Upper lobe of left lung (tissue), 6 donors: ENCODE data around the gene CX3CR1. TPM values are rescaled to one million over a fixed set of nuclear protein-coding genes. Genes with fewer than 3 reads are reported as not detected.

Source experiments
- ATAC-seq, 2 donors: fragments of 200-7000 bp; cut with Tn5 transposase; one replicate each; pipeline ENCODE4 v1.9.1; 2022; ENCODE audit warnings: mild to moderate bottlenecking in 2 of 2, moderate library complexity in 2 of 2; ENCODE audit not compliant: low FRiP score in 2 of 2
- DNase-seq, 2 donors: peaks; one replicate each; pipeline ENCODE4 v3.0.0-alpha.2; 2019 to 2020
- H3K27ac ChIP-seq, 4 donors: fragments of 200-600 bp; sonication (generic); one replicate each; pipeline ENCODE4 v1.5.1; 2016 to 2019
- H3K27me3 ChIP-seq, 4 donors: fragments of 200-600 bp; sonication (generic); one replicate each; pipeline ENCODE4 v1.5.1; 2017 to 2019
- H3K36me3 ChIP-seq, 4 donors: fragments of 200-600 bp; sonication (generic); one replicate each; pipeline ENCODE4 v1.5.1; 2016 to 2019
- H3K4me1 ChIP-seq, 4 donors: fragments of 200-600 bp; sonication (generic); one replicate each; pipeline ENCODE4 v1.5.1; 2018 to 2019
- H3K4me3 ChIP-seq, 4 donors: fragments of 200-600 bp; sonication (generic); one replicate each; pipeline ENCODE4 v1.5.1; 2017 to 2019; ENCODE audit warnings: mild to moderate bottlenecking in 2 of 4, moderate library complexity in 1 of 4
- H3K9me3 ChIP-seq, 4 donors: fragments of 200-600 bp; sonication (generic); one replicate each; pipeline ENCODE4 v1.5.1; 2018 to 2019
- EP300 ChIP-seq, 4 donors: sonication (generic); formaldehyde crosslinking; IDR thresholded peaks; one replicate each; pipeline ENCODE4 v1.5.1; 2017; ENCODE audit warnings: antibody characterized with exemption in 4 of 4, control low read depth in 2 of 4
- POLR2A ChIP-seq, 4 donors: fragments of 450-650 bp; IDR thresholded peaks; one replicate each; pipeline ENCODE4 v1.5.1; 2016 to 2017; ENCODE audit warnings: antibody characterized with exemption in 4 of 4, mild to moderate bottlenecking in 2 of 4
- POLR2AphosphoS5 ChIP-seq, 2 donors: sonication (generic); formaldehyde crosslinking; IDR thresholded peaks; one replicate each; pipeline ENCODE4 v1.5.1; 2017; ENCODE audit warnings: antibody characterized with exemption in 2 of 2
- WGBS, 2 donors: methylation state at CpG; one replicate each; pipeline ENCODE4 v1.1.5; 2017 to 2018; 5-methylcytosine and 5-hydroxymethylcytosine counted together
- total RNA-seq, 6 donors: library from RNA; depleted of rRNA in 4 of 6; stranded (reverse); fragments of >200 nt in 4 of 6; gene quantifications; one replicate each; pipeline versions ENCODE4 v1.1.0 to v1.2.1, GENCODE V29; 2016 to 2021
- TF ChIP-seq, protein P1 (sequence below), 6 experiments: fragments of 450-650 bp in 4 of 6; fragments of 200-600 bp in 2 of 6; sonication (generic) in 2 of 6; IDR thresholded peaks; one replicate each; pipeline ENCODE4 v1.5.1; 2016 to 2019; ENCODE audit warnings: antibody characterized with exemption in 6 of 6
- donor health status: DM: no; HTN: no; CAD: no; lungs with moderate emphysema.
- donor health status: DM: no; HTN: yes; CAD: no; lungs with severe emphysema.

CX3CR1 gene
- total RNA-seq, 6 donors from 2014 or later: 0.59 to 15.3 (median 2.5) TPM

DNA sequence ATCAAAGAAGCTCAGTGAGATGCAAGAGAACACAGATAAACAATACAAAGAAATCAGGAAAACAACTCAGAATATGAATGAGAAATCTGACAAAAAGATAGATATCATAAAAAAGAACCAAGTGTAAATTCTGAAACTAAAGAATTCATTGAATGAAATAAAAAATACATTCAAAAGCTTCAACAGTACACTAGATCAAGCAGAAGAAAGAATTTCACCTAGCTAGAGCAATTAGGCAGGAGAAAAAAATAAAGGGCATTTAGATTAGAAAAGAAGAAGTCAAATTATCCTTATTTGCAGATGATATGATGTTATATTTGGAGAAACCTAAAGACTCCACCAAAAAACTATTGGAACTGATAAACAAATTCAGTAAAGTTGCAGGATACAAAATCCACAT is 19.4 kb upstream of the CX3CR1 start:
- TF ChIP-seq, protein P1, sequence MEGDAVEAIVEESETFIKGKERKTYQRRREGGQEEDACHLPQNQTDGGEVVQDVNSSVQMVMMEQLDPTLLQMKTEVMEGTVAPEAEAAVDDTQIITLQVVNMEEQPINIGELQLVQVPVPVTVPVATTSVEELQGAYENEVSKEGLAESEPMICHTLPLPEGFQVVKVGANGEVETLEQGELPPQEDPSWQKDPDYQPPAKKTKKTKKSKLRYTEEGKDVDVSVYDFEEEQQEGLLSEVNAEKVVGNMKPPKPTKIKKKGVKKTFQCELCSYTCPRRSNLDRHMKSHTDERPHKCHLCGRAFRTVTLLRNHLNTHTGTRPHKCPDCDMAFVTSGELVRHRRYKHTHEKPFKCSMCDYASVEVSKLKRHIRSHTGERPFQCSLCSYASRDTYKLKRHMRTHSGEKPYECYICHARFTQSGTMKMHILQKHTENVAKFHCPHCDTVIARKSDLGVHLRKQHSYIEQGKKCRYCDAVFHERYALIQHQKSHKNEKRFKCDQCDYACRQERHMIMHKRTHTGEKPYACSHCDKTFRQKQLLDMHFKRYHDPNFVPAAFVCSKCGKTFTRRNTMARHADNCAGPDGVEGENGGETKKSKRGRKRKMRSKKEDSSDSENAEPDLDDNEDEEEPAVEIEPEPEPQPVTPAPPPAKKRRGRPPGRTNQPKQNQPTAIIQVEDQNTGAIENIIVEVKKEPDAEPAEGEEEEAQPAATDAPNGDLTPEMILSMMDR (IDR thresholded peaks at IDR 0.05): no peak
- TF ChIP-seq POLR2AphosphoS5 (IDR thresholded peaks at IDR 0.05) (no peak), POLR2A (IDR thresholded peaks at IDR 0.05) (no peak), EP300 (IDR thresholded peaks at IDR 0.05) (no peak)
- no peak for DNase-seq
- Histone ChIP-seq H3K27ac (no peak overlapping the region), H3K27me3 (no peaks in the 10 kb centered on the region), H3K4me3 (no peak overlapping the region), H3K9me3 (peaks cover 6 to 19% (median 13%) of the 10 kb centered on the region in 4 donors), H3K4me1 (no peaks in the 10 kb centered on the region), H3K36me3 (no peaks in the 10 kb centered on the region)
- no peak for ATAC-seq

DNA sequence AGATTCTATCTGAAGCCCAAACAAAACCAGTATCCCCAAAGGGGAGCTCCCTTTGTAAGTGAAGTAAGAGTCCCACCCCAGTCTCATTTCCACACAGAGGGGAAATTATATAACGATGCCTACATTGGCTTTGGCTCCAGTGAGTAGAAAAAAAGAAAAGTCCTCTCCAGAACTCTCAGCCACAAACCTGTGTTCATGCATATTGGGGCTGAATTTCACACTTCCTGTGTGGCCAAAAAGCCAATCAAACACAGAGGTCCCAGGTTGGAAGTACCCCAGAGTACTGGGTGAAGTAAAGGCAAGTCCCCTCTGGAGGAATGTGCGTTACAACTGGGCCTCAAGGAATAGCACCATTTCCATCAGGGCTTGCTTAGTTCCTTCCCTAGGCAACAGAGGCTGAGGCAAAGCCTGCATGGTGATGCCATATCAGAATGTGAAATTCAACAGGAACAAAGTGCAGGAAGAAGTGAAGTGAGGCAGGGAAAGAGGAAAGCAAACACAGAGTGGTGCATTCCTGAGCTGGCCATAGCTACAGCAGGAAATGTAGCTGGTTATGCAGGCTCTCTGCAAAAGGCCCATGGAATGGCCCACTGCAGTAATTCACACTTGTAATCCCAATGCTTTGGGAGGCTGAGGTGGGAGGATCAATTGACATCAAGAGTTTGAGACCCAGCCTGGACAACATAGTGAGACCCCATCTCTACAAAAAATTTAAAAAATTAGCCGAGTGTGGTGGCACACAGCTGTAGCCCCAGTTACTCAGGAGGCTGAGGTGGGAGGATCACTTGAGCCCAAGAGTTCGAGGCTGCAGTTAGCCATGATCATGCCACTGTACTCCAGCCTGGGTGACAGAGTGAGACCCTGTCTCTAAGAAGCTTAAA is 16.6 kb upstream of the CX3CR1 start:
- 77 to 78% methylated on average over 4 of the region's 4 CpGs for WGBS, 2 donors
- no peak overlapping the region for H3K4me3 ChIP-seq
- H3K27me3 ChIP-seq: no peaks in the 10 kb centered on the region
- H3K27ac ChIP-seq: no peak overlapping the region
- DNase-seq (no peak), ATAC-seq (no peak)
- H3K4me1 ChIP-seq: no peaks in the 10 kb centered on the region
- TF ChIP-seq, protein P1 (IDR thresholded peaks at IDR 0.05): no peak
- TF ChIP-seq POLR2AphosphoS5 (IDR thresholded peaks at IDR 0.05): no peak
- no peak for TF ChIP-seq EP300 (IDR thresholded peaks at IDR 0.05)
- TF ChIP-seq POLR2A (IDR thresholded peaks at IDR 0.05): no peak
- H3K36me3 ChIP-seq: no peaks in the 10 kb centered on the region
- peaks cover 6 to 12% (median 9%) of the 10 kb centered on the region in 4 donors for H3K9me3 ChIP-seq

DNA sequence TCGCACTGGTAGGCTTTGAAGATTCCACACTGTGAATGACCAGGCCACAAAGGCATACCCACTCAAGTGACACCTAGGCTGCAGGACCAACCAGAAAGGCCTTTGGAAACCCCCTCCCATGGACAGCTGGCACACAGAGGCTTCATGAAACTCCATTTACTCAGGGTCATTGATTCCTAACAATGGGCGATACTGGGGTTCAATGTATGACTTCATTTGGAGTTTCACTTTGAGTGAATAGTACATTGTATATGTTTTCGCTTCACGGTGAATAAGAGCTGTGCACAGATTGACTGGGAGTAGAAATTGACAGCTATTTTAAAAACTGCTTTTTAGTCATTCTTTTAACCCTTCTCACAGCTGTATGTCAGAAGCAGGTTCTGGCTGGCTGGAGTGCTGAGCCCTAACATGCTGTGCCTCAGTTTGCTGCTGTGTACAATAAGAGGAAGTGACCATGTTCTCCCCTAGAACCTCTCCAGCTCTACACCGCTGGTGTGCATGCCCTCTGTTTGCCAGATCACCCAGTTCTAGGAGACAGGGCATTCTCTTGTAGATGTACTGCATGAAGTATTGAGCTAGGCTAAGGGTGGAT is 15.4 kb upstream of the CX3CR1 start:
- no peak for TF ChIP-seq POLR2A (IDR thresholded peaks at IDR 0.05)
- TF ChIP-seq EP300 (IDR thresholded peaks at IDR 0.05): no peak
- no peak for TF ChIP-seq POLR2AphosphoS5 (IDR thresholded peaks at IDR 0.05)
- TF ChIP-seq, protein P1 (IDR thresholded peaks at IDR 0.05): no peak
- Histone ChIP-seq H3K4me1 (peaks cover 0 to 6% (median 2%) of the 10 kb centered on the region in 4 donors), H3K9me3 (peaks cover 6 to 12% (median 9%) of the 10 kb centered on the region in 4 donors), H3K27ac (no peak overlapping the region), H3K4me3 (no peak overlapping the region), H3K27me3 (no peaks in the 10 kb centered on the region), H3K36me3 (no peaks in the 10 kb centered on the region)
- ATAC-seq: no peak
- DNase-seq: no peak
- 79 to 84% methylated on average over 5 of the region's 5 CpGs for WGBS, 2 donors

DNA sequence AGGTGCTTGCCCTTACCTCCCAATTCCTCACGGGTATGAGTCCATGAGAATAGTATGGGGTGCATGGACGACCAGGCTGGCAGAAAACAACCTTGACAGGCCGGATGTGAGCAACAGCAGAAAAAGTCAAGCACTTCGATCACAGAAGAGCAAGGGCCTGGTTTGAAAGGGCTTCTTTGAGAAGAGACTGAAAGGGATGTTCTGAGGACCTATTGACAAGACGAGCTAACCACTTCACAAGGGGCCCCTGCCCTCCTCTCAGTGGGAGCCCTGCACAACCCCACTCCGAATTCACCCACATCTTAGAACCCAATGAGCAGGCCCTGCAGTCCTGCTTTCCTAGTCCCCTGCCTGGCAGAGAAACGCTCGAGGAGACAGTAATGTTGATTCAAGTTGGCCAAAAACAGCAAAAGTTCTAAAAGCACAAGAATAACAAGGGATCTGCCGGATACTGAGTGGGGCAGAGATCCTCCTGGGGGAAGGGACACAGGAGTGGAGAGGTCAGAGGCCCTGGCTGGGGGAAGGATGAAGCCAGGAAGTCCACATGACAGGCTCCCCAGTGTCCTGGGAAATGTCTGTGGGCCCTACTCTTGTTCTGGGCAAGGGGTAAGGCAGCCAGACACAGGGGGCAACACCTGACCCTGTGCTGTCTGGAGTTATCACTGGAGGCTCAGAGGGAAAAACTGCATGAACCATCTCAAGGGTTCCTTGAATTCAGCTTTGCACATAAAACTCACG is 14.8 kb upstream of the CX3CR1 start:
- no peak for ATAC-seq
- TF ChIP-seq POLR2A (IDR thresholded peaks at IDR 0.05) (no peak), EP300 (IDR thresholded peaks at IDR 0.05) (no peak), POLR2AphosphoS5 (IDR thresholded peaks at IDR 0.05) (no peak)
- TF ChIP-seq, protein P1 (IDR thresholded peaks at IDR 0.05): no peak
- Histone ChIP-seq H3K27me3 (no peaks in the 10 kb centered on the region), H3K4me1 (peaks cover 0 to 8% (median 4%) of the 10 kb centered on the region in 4 donors), H3K36me3 (no peaks in the 10 kb centered on the region), H3K27ac (no peak overlapping the region), H3K9me3 (peaks cover 3 to 11% (median 9%) of the 10 kb centered on the region in 4 donors), H3K4me3 (no peak overlapping the region)
- no peak for DNase-seq
- 71 to 78% methylated on average over 9 to 10 of the region's 10 CpGs for WGBS, 2 donors
